Stimulated activated CD4-positive, alpha-beta T cell treated with anti-CD3 and anti-CD28 coated beads, Interleukin-2, amount 100 ng/mL, for 24 hours (primary cell): ENCODE results near the gene GALNT10.

ENCODE experiments used
- DNase-seq, 2 donors: peaks; one replicate each; pipeline ENCODE4 v3.0.0-alpha.2; 2020

The GALNT10 gene

DNA sequence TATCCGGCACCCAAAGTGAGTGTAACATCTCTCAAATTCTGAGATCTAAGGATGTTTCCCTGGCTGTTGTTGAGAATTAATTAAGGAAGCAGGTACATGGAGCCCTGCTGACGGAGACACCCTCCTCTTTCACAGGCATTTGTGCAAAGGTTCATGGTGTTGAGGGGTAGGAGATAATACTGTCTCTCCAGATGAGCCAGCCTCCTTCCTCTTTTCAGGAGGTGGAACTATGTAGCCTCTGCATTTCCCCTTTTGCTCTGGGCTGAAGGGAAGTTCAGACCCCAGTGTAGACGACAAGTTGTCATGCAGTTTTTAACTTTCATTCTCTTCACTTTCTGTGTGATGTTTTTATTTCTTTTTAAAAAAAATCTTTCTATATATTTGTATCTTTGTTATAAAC is 107.5 kb downstream of the GALNT10 start:
- no peak for DNase-seq

DNA sequence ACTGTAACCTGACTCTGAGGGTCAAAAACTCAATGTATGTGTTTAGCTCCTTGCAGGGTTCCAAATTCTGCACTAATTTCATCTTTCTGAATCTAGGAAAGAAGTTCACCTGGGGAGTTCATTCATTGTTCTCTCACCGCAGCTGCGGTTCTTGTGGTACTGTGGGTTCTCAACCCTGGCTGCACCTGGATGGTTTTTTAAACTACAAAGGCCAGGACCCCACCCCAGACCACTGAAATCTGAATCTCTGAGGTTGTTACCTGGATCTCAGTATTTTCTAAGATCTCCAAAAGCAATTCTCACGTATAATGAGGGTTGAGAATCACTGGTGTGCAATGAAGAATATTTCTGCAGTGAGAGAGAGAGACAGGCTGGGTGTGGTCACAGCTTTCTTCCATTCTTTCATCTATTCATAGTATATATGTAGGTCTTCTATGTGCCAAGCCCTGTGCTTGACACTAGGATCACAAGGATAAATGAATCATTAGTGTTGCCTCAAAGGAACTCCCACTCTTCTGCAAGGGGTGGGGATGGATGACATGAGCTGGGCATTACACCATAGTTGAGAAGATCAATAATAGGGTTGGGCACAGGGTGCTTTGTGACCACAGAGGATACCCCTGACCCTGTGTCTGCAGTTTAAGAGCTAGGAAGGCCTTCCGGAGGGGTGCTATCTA is 109.8 kb downstream of the GALNT10 start:
- no peak for DNase-seq

DNA sequence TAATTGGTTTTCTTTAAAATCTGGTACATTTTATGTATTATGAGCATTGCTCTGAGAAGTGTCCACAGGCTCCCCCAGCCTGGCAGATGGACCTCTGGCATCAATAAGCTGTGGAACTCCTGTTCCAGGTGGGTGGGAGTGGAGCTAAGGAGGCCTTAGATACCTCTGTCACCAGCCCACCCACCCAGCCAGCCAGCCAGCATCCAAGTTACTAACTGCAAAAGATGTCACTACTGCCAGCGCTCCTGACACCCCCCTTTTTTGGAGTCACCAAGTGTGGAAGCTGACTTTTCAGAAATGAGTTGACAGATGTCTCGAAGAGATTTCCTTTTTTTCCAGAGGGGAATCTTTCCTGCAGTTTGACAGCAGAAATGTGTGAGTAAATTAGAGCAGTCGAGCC is 111.2 kb downstream of the GALNT10 start:
- DNase-seq = no peak

DNA sequence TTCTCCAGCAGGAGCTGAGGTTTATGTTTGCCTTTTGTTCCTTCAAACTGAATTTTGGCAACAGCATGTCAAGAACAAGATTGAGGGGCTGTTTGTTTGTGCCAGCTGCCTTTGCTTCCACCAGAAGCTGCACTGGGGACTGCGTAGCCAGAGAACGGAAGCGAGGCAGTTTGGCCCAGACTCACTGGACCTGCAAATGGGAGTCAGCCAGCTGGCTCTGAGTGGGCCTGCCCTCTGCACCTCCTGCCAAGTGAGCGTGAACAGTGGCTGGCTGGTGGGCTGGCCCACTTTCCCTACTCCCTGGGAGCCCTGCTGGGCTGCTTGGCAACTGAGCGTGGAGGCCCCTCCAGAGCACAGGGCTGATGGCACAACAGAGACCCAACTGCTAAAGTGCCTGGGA is 111.6 kb downstream of the GALNT10 start:
- DNase-seq = no peak

DNA sequence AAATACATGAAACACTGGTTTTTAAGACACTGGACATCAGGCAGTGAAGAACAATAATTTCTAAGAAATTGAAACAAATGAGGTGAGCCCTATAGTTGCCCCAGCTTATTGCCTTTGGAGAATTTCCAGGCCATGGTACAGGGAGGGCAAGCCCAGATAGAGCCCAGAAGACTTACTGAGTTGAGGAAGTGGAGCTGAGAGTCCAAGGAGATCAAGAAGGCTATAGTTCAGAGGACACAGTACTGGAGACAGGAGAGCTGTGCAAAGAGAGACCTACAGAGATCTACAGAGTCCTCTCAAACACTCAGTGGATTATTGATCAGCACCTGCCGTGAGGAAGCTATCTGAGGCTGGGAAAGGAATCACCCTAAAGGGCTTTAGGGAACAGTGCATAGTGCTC is 112.6 kb downstream of the GALNT10 start:
- no peak for DNase-seq

DNA sequence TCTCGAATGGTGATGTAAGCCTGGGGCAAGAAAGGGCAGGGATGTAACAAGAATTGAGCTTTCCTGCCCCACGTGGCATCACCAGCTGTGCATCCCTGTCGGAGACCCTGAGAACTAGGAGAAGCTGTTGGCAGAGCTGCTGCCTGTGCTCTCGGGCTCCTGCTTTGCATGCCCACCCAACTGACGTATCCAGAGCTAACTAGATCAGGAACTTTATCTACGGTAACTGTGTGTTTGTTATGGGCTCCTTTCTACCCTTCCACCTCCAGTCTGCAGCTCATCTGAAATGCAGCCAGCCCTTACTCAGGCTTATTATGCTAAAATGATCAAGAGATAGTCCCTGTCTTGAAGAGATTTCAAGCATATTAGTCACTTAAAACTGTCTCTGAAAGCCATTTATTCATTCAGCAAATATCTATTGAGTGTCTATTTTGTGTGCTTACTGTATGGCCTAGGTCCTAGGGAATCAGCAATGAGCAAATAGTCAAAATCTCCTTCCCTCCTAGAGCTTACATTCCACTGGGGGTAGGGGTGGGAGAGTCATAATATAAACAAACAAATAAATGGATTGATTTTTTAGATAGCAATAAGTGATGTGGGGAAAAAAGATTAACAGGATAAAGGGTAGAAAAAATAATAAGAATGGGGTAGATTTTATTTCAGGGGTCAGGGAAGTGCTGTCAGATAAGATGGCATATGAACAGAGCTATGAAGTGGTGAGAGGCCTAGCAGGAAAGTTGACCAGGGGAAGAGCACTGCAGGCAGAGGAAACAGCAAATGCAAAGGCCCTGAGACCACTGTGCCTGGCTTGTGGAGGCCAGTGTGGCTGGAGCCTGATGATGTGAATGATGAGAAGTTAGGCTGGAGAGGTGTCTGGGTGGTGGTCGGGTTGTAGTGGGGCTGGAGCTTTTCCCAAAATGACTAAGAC is 118.2 kb downstream of the GALNT10 start:
- DNase-seq = no peak

DNA sequence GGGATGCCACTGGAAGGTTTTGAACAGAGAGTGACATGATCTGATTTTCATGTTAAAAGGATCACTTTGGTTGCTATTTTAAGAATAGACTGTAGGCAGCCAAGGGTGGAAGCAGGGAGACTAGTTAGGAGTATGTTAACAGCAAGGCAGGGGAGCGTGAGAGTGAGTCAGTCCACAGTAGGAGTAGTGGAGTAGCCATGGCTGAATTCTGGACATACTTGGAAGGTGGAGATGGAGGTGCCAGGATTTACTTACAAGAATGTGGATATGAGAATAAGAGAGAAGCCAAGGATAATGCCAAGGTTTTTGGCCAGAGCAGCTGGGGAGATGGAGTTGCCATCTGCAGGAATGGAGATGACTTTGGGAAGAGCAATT is 118.8 kb downstream of the GALNT10 start:
- DNase-seq = no peak

DNA sequence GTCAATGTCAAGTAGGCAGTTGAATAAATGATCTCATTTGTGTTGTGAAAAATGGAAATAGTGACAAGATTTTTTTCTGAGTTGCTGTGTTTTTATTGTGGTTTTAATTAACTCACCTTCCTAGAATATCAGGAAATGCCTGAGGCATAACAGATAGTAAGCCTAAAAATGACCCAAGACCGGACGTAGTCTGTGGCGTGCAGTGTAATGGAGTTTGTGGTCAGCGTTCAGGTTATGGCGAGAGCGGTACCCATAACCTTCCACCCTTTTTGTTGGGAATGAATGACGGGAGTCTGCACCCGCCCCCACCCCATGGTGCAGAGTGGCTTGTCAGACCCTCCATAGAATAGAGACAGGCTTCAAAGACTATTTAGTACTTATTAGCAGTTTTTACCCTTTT is 119.3 kb downstream of the GALNT10 start:
- peak in 1 of 2 donors; percentile 2 for DNase-seq

DNA sequence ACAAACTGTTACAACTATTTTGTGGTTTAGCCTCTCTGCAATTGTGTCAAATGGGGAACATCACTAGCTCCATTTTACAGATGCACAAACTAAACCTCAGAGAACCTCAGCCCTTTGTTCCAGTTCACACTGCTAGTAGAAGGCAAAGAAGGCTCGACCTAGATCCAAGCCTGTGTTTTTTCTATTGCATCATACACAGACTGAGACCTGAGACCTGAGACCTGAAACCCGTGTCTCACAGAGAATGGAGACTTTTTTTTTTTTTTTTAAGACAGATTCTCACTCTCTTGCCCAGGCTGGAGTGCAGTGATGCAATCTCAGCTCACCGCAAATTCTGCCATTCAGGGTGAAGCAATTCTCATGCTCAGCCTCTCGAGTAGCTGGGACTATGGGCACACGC is 120.8 kb downstream of the GALNT10 start:
- peak; percentile 12 to 26 for DNase-seq

DNA sequence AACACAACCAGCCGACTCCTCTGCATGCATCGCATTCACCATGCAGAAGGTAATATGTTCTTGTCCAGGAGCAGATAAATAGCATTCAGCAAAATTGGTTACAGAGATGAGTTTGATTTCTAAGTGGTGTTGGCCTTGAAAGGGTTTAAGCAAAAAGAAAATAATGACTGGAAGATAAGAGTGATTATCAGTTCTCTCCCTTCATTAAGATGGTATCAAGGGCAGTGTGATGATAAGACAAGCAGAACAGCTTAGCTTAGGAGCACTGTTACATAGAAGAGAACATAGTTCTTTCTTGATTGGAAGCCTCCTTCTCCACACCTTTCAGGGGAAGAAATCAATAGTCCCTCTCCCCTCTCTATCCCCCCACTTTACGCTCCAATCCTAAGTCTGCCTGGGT is 121.5 kb downstream of the GALNT10 start:
- no peak for DNase-seq

DNA sequence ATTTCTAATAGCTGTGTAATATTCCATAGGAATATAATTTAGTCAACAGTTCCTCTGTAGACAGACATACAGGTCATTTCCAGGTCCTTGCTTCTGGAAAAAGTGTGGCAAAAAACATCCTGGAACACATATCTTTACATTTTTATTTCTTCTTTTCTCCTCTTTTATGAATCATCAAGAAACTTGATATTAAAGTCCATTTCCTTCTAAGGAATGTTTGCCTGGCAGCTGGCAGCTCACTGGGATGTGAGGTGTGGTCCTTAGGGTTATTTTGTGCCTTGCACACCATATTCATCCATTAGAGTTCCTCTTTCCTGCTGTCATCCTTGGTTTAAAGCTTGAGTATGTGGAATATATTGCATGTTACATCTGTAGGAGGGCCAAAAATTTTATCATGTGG is 122.0 kb downstream of the GALNT10 start:
- no peak for DNase-seq

DNA sequence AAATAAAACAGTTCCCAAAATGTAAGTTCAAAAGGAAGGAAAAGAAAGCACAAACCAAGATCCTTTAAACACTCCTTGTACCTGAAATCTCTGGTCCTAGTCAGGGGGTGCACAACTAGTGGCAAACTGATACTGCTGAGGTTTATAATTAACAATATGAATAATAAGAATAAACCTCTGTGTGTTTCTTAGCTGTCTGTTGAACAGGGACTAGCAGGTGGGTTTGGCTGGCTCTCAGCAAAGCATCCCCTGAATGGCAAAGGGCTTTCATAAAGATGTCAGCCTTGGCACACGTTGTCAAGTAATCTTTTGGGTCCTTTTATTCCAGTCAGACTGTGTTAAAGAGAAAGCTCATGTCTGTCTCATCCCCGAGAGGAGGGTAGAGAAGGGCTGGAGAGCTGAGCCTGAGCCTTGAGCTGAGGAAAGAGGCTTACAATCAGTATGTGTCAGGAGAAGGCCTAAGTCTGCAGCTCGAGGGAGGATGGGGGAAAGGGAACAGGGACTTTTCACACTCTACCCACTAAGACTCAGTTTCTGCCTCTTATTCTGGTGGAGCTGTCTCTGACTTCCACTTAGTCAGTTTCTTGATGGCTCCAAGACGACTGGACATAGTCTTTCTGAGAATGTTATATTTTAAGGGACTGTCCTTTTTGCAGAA is 123.0 kb downstream of the GALNT10 start:
- DNase-seq = no peak

DNA sequence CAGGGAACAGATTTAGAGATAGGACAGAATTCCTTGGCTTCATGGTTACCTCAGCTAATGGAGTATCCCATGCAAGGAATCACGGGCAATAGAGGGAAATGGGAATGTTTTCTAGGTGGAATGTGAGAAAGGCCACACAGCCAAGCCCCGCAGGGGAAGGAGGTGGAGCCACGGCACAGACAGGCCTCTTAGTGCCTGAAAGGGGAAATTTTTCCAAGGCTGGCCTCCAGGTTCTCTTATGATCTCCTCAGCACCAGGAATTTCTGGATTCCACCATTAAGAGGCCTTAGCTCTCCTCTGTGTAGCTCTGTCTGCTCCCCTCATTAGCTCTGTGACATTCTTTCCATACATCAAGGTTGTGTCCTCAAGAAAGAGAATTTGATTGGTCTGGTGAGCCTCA is 124.7 kb downstream of the GALNT10 start:
- no peak for DNase-seq

DNA sequence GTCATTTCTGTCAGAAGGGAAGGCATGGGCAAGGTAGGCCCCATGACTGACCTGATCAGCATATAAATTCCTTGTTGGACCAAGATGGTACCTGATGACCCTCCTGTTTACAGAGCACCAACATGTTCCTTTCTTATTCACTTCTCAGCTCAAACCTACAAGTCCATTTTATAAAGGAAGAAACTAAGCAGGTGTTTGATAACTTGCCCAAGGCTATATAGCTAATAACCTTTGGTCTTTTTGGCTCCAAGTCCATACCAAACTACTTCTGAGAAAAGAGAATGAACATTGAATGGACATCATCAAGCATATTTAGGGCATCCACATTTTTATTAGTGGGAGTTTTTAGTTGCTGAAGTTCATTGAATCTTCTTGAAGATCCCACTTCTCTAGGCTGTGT is 125.2 kb downstream of the GALNT10 start:
- DNase-seq = no peak

DNA sequence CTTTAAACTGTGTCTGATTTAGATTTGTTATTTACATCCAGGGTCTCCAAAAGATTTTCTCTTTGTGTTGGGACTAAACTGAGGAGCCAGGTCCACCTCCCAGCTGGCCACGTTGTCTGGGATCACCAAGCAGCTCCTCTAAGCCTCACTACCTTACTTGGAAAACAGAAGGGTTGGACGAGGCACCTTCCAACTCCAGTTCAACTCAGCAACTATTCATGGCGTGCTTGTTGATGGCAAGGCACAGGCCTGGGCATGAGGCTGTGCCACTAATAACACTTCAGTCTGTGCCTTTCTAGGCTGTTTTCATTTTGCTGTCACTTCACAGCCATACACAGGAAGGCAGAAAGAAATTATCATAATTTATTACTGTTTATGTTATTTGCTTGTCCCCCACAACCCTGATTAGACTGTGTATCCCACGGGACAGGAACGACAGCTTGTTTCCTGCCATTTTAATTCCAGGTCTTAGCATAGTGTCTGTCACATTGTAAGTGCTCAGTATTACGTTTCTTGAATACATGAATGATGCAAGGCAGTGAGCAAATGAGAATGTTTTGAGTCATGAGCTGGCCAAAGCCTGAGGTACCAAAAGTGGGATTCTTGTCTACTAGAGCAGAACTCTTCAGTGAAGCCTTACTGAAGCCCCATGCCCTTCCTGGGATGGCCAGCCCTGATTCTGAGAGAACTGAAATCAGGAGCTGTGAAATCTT is 125.8 kb downstream of the GALNT10 start:
- DNase-seq = no peak

DNA sequence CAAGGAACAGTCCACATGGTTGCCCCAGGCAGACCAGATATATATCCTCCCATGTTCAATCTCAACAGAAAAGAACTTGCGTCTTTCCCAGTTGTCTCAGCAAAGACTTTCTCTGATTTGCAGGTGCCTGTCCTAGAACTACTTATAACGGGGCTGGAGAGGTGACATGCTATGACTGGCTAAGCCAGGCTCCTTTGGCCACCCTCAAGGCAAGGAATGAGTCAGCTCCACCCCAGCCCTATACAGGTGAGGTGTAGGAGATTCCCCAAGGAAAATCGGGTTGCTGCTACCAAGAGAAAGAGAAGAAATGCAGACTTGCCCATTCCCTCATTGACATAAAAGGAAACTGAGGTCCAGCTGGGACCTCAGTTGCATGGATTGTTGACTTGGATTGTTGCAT is 127.4 kb downstream of the GALNT10 start:
- no peak for DNase-seq

DNA sequence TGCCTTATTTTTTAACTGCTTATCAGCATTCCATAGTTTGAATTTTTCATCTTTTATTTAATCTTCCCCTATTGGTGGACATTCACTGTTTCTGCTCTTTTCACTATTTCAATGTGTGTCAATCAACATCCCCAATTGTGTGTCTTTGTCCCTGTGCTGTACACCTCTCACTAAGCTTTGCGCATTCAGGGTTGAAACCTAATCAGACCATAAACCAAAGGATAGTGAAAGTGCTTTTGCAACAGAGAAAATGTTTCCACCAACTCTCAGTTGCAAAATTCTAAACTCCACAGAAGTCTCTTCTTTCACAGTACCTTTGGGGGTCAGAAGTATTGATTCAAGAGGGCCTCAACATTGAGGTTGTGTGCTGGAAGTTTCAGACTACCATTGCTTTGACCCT is 128.2 kb downstream of the GALNT10 start:
- no peak for DNase-seq

DNA sequence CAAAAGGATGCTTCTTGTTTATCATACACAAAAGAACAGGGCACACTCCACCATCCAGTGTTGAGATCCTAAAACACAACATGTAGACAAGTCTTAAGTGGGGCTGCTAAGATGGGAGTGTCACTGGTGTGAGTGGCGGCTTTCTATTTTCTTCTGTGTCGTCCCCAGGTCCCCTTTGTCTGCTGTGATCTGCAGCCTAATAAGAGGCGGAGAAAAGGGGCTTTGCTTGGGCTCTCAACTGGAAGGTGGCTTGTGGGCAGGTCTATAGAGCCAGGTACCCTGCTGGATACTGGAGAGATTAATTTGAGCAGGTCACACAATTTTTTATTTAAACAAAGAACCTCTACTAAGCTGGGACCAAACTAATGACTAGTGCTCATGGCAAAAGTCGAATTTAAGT is 129.2 kb downstream of the GALNT10 start:
- no peak for DNase-seq

DNA sequence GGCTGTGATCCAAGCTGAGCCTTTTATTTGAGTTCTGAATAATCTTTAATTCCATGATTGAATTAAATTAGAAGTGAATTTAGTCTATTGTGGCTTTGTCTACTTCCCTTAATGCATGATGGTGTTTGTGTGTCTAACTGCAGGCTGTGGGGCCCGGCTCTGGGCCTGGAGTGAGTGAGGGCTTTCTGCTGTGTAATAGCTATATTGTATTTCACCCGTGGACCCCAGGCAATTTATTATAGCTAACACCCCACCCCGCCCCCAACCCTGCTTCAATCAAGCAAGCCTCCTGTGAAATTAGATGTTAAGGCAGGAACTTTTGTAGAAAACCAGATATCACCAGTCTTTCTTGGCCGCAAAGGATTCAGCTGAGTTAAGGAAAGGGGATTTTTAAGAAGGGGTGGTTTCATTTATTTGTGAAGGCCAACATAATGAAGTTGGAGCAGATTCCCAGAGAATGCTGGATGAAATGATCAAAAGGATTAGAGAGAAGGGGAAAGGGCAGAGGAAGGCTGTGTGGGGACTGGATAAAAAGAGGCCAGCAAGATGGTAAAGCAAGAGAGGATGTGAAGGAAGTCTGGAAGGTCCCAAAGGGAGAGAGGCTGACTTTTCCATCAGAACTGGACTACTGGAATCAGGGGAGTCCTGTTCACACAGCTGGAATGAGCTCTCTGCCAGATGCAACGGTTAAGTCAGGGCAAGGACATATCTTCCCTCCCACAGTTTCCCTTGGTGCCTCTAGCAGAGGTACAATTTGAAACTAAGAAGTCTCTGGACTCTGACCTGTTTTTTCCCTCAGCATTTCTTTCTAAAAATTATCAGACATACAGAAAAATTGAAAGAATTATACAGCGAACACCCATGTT is 129.9 kb downstream of the GALNT10 start:
- DNase-seq = no peak

DNA sequence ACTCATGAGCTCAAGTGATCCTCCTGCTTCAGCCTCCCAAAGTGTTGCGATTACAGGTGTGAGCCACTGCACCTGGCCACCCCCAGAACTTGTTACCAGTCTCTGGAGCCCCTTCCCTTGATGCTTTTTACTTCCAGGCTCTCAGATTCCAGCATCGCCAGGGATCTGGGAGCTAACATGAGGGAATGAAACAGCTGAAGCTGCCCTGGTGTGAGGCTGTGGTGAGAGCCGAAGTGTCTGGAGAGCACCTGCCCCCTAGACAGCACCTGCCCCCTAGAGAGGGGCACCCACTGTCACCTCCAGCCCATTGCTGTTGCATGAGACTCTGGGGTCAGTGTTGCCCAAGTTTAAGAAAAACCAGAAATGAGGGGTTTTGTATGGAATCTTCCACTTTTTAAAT is 131.0 kb downstream of the GALNT10 start:
- DNase-seq = no peak

DNA sequence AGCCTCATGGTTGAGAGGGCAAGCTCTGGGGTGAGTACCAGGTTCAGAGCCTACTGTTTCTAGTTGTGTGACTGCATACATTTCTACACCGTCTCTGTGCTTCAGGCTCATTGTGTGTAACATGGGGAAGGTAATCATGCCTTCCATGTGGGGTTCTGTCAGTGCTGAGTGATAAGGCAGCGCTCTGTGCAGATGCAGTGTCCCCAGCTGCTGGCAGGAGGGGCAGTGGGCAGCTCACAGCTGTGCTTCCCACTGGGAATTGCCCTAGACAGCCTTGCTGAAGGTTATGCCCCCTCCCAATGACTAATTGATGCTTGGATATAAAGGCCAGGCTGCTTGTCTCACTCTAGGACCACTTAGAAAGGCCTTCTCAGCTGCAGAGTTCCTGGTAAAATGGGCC is 133.5 kb downstream of the GALNT10 start:
- no peak for DNase-seq

DNA sequence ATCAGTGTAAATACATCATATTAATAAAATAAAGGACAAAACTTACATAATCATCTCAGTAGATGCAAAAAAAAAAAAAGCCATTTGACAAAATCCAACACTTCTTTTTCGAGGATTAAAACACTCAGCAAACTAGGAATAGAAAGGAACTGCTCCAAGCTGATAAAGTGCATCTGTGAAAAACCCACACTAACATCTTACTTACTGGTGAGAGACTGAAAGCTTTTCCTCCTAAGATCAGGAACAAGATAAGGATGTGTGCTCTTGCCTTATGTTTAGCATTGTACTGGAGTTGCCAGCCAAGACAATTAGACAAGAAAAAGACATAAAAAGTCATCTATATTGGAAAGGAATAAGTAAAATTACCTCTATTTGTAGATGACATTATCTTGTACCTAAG is 135.0 kb downstream of the GALNT10 start:
- DNase-seq = no peak
